PC-3 (cell line): ENCODE data around the gene CATSPERZ.

ENCODE experiments used
- CTCF ChIP-seq: fragments of 300-600 bp; sonication (generic); conservative IDR thresholded peaks from 2 replicates; pipeline ENCODE4 v1.5.1; 2017; ENCODE audit warnings: antibody characterized with exemption, low read depth, mild to moderate bottlenecking, low read length
- EZH2 ChIP-seq: fragments of 300-600 bp; sonication (generic); IDR thresholded peaks from one replicate; pipeline ENCODE4 v1.6.1; 2017; ENCODE audit warnings: antibody characterized with exemption, mild to moderate bottlenecking, low read length; ENCODE audit not compliant: unreplicated experiment
- EZH2phosphoT487 ChIP-seq: fragments of 300-600 bp; sonication (generic); IDR thresholded peaks from 2 replicates; pipeline ENCODE4 v1.6.1; 2018; ENCODE audit warnings: mild to moderate bottlenecking, antibody characterized with exemption, low read length, borderline replicate concordance

GRCh38 chr11:64255135-64256128, 44.7 kb upstream of the CATSPERZ start:
- no peak for TF ChIP-seq EZH2
- TF ChIP-seq CTCF, result no peak
- no peak for TF ChIP-seq EZH2phosphoT487
